Right lobe of liver (tissue), 6 donors: ENCODE measurements around the gene CCDC15. TPM values are rescaled to one million over a fixed set of nuclear protein-coding genes. Genes with fewer than 3 reads are reported as not detected.
A peak's percentile ranks its signal among the peaks of the same experiment; 100 is the strongest.
"Not testable (repeated sequence)": the region's sequence is repeated elsewhere in the genome, so short reads cannot be mapped to it uniquely, and the experiment has no call there.

Source experiments
- ATAC-seq, 4 donors: fragments of 200-7000 bp; cut with Tn5 transposase; one replicate each; pipeline ENCODE4 v1.9.1; 2020; ENCODE audit warnings: mild to moderate bottlenecking in 4 of 4, moderate library complexity in 4 of 4
- DNase-seq, 3 donors: peaks; one replicate each; pipeline ENCODE4 v3.0.0-alpha.2; 2020
- H3K27ac ChIP-seq, 3 donors: fragments of 200-600 bp; one replicate each; pipeline ENCODE4 v1.8.0; 2022
- H3K27me3 ChIP-seq, 2 donors: fragments of 200-600 bp; one replicate each; pipeline ENCODE4 v1.8.0; 2022
- H3K36me3 ChIP-seq, 4 donors: fragments of 200-600 bp; sonication (generic) in 1 of 4; one replicate each; pipeline versions ENCODE4 v1.5.1 to v1.8.0; 2017 to 2022; ENCODE audit warnings: control low read depth in 1 of 4
- H3K4me1 ChIP-seq, 4 donors: fragments of 200-600 bp; sonication (generic) in 1 of 4; one replicate each; pipeline versions ENCODE4 v1.5.1 to v1.8.0; 2017 to 2022; ENCODE audit warnings: control low read depth in 1 of 4
- H3K4me3 ChIP-seq, 3 donors: fragments of 200-600 bp; one replicate each; pipeline ENCODE4 v1.8.0; 2022
- H3K9me3 ChIP-seq, 4 donors: fragments of 200-600 bp; sonication (generic) in 1 of 4; one replicate each; pipeline versions ENCODE4 v1.5.1 to v1.8.0; 2017 to 2022; ENCODE audit warnings: control low read depth in 1 of 4
- CTCF ChIP-seq, 4 donors: fragments of 200-600 bp in 3 of 4; fragments of 450-650 bp in 1 of 4; IDR thresholded peaks; one replicate each; pipeline versions ENCODE4 v1.5.1 to v1.8.0; 2016 to 2022; ENCODE audit warnings: antibody characterized with exemption in 4 of 4, mild to moderate bottlenecking in 2 of 4
- POLR2A ChIP-seq: fragments of 450-650 bp; IDR thresholded peaks from one replicate; pipeline ENCODE4 v1.6.1; 2017; ENCODE audit warnings: antibody characterized with exemption, mild to moderate bottlenecking
- WGBS: methylation state at CpG from one replicate; pipeline ENCODE4 v1.1.6; 2018; ENCODE audit warnings: low coverage, low lambda C conversion rate; ENCODE audit not compliant: insufficient coverage; ENCODE audit errors: missing lambda C conversion rate; 5-methylcytosine and 5-hydroxymethylcytosine counted together
- intact Hi-C, 2 donors: fragments of 100-400 bp; cut with DNase I; formaldehyde crosslinking; loops; one replicate each; pipeline versions ENCODE4 v1.11.2 to v1.14.1; 2022
- total RNA-seq, 6 experiments: library from RNA; depleted of rRNA in 2 of 6; stranded (reverse); fragments of >200 nt in 2 of 6; fragmentation: NEBNext Ultra II Directional in 3 of 6; extraction: Animal tissue kit (Norgen Biotek cat#: 25700) in 3 of 6; gene quantifications; one replicate each; pipeline versions ENCODE4 v1.1.0 to v1.2.4, GENCODE V29; 2016 to 2023
- donor health status: DM: no; HTN: yes; CAD: no.
- donor health status: DM: no; HTN: no; CAD: no.
- donor health status: DM: no; HTN: no; CAD: no.
- donor health status: DM: no; HTN: yes; CAD: no.
- donor health status: DM: no; HTN: yes; CAD: no.

Gene CCDC15
- total RNA-seq, 6 experiments from 2014 or later = 0.57 to 1.8 (median 0.70) TPM

GRCh38 chr11:125088123-125088522 lies 134.1 kb downstream of the CCDC15 start:
- H3K4me3 ChIP-seq = no peak overlapping the region
- H3K27ac ChIP-seq = no peak overlapping the region
- no peak for ATAC-seq
- no peaks in the 10 kb centered on the region for H3K27me3 ChIP-seq
- WGBS = 83% methylated on average over 2 of the region's 2 CpGs
- no peak for DNase-seq
- no peaks in the 10 kb centered on the region for H3K9me3 ChIP-seq
- no peaks in the 10 kb centered on the region for H3K4me1 ChIP-seq
- TF ChIP-seq CTCF (IDR thresholded peaks at IDR 0.05) = no peak
- no peak for TF ChIP-seq POLR2A
- no peaks in the 10 kb centered on the region for H3K36me3 ChIP-seq
- intact Hi-C loops = loop anchor here in 1 of 2 donors (10.0 kb wide), 2 partner anchors 57 to 317 kb away; no protein-coding TSS in a partner anchor

GRCh38 chr11:125088576-125089455 lies 134.8 kb downstream of the CCDC15 start:
- 76% methylated on average over 4 of the region's 20 CpGs for WGBS
- Histone ChIP-seq H3K36me3 (no peaks in the 10 kb centered on the region), H3K4me1 (no peaks in the 10 kb centered on the region), H3K9me3 (no peaks in the 10 kb centered on the region), H3K27me3 (no peaks in the 10 kb centered on the region), H3K27ac (no peak overlapping the region), H3K4me3 (no peak overlapping the region)
- ATAC-seq = no peak
- intact Hi-C loops = loop anchor here in 1 of 2 donors (10.0 kb wide), 2 partner anchors 56 to 316 kb away; no protein-coding TSS in a partner anchor
- TF ChIP-seq CTCF (IDR thresholded peaks at IDR 0.05) = no peak
- no peak for TF ChIP-seq POLR2A
- no peak for DNase-seq

DNA sequence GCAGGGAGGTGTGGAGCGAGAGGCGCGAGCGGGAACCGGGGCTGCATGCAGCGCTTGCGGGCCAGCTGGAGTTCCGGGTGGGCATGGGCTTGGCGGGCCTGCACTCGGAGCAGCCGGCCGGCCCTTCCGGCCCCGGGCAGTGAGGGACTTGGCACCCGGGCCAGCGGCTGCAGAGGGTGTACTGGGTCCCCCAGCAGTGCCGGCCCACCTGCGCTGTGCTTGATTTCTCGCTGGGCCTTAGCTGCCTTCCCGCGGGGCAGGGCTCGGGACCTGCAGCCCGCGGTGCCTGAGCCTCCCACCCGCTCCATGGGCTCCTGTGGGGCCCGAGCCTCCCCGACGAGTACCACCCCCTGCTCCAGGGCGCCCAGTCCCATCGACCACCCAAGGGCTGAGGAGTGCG lies 135.5 kb downstream of the CCDC15 start:
- WGBS = 67% methylated on average over 1 of the region's 31 CpGs
- H3K4me3 ChIP-seq, H3K9me3 ChIP-seq, H3K27ac ChIP-seq, H3K36me3 ChIP-seq, H3K4me1 ChIP-seq, ATAC-seq, H3K27me3 ChIP-seq, DNase-seq: not testable (repeated sequence)
- intact Hi-C loops = loop anchor here in 1 of 2 donors (10.0 kb wide), 2 partner anchors 55 to 315 kb away; no protein-coding TSS in a partner anchor

- H3K27ac ChIP-seq, H3K9me3 ChIP-seq, H3K4me1 ChIP-seq, H3K4me3 ChIP-seq, H3K27me3 ChIP-seq, DNase-seq, intact Hi-C loops, H3K36me3 ChIP-seq, ATAC-seq: not testable (repeated sequence)
- 84% methylated on average over 7 of the region's 10 CpGs for WGBS
Observed at GRCh38 chr11:125090151-125090550, 136.1 kb downstream of the CCDC15 start.

GRCh38 chr11:125090816-125091215 lies 136.8 kb downstream of the CCDC15 start:
- DNase-seq = no peak
- no peaks in the 10 kb centered on the region for H3K27me3 ChIP-seq

More at GRCh38 chr11:125090816-125091215, 136.8 kb downstream of the CCDC15 start:
- TF ChIP-seq POLR2A (no peak), CTCF (IDR thresholded peaks at IDR 0.05) (no peak)
- H3K4me1 ChIP-seq = no peaks in the 10 kb centered on the region
- intact Hi-C loops = no loop called here
- H3K36me3 ChIP-seq = peaks cover 0 to 2% (median under 1%) of the 10 kb centered on the region in 4 donors
- no peak overlapping the region for H3K4me3 ChIP-seq
- no peaks in the 10 kb centered on the region for H3K9me3 ChIP-seq
- ATAC-seq = peak in 1 of 4 donors; percentile 11
- no CpG with 5 or more reads among the region's 6 CpGs for WGBS
- H3K27ac ChIP-seq = no peak overlapping the region

Other genes with a start within 250 kb of the CCDC15 start
- 1 to 10 TPM in 3 of 6 experiments, under 1 TPM in 2, not detected in 1; 0.43 to 4.6 (median 1.4) TPM for gene NRGN, start 214.3 kb upstream of the CCDC15 start, total RNA-seq
- 1 to 10 TPM in 2 of 6 experiments, under 1 TPM in 3, not detected in 1; 0.68 to 1.4 (median 0.83) TPM for gene VSIG2, start 201.9 kb upstream of the CCDC15 start, total RNA-seq
- gene ESAM, start 191.9 kb upstream of the CCDC15 start, total RNA-seq = 10 to 100 TPM in 3 of 6 experiments, 1 to 10 TPM in 3; 6.1 to 15.3 (median 9.7) TPM
- 1 to 10 TPM; 2.6 to 4.7 (median 3.6) TPM for gene MSANTD2, start 153.8 kb upstream of the CCDC15 start, total RNA-seq
- gene ROBO3, start 88.8 kb upstream of the CCDC15 start, total RNA-seq = 1 to 10 TPM in 5 of 6 experiments, under 1 TPM in 1; 0.80 to 3.6 (median 1.8) TPM
- gene ROBO4, start 56.3 kb upstream of the CCDC15 start, total RNA-seq = 10 to 100 TPM in 3 of 6 experiments, 1 to 10 TPM in 3; 3.6 to 18.8 (median 9.0) TPM
- gene HEPN1, start 35.0 kb upstream of the CCDC15 start, total RNA-seq = under 1 TPM in 1 of 6 experiments, not detected in 5; 0.18 TPM
- gene HEPACAM, start 18.2 kb upstream of the CCDC15 start, total RNA-seq = 10 to 100 TPM in 1 of 6 experiments, 1 to 10 TPM in 4, under 1 TPM in 1; 0.30 to 30.8 (median 2.3) TPM
- 10 to 100 TPM in 1 of 6 experiments, 1 to 10 TPM in 5; 3.4 to 14.2 (median 4.7) TPM for gene SLC37A2, start 109.1 kb downstream of the CCDC15 start, total RNA-seq
- 10 to 100 TPM in 4 of 6 experiments, 1 to 10 TPM in 2; 7.4 to 13.5 (median 10.5) TPM for gene TMEM218, start 157.4 kb downstream of the CCDC15 start, total RNA-seq
- under 1 TPM; 0.09 to 0.31 (median 0.14) TPM for gene PKNOX2, start 210.5 kb downstream of the CCDC15 start, total RNA-seq